Kidney epithelial cell (primary cell): ENCODE data around the gene TEX30. TPM values are rescaled to one million over a fixed set of nuclear protein-coding genes. Genes with fewer than 3 reads are reported as not detected.

Experiments
- DNase-seq: peaks from one replicate; pipeline ENCODE4 v3.0.0-alpha.2; 2010; ENCODE audit warnings: low read depth
- H3K27me3 ChIP-seq: 2 replicates; pipeline ENCODE4 v1.6.0; 2011; ENCODE audit warnings: low read length; ENCODE audit not compliant: control insufficient read depth, insufficient read depth
- H3K36me3 ChIP-seq: 2 replicates; pipeline ENCODE4 v1.5.1; 2011; ENCODE audit warnings: low read length; ENCODE audit not compliant: control insufficient read depth, insufficient read depth
- H3K4me3 ChIP-seq: 2 replicates; pipeline ENCODE4 v1.5.1; 2011; ENCODE audit warnings: low read depth, mild to moderate bottlenecking, control low read depth, low read length
- CTCF ChIP-seq: IDR thresholded peaks from 2 replicates; pipeline ENCODE4 v1.5.1; 2011; ENCODE audit warnings: mild to moderate bottlenecking, moderate library complexity, low read length, control low read depth, inconsistent platforms; ENCODE audit not compliant: insufficient read depth, poor library complexity, severe bottlenecking
- total RNA-seq: library from RNA; depleted of rRNA; stranded (reverse); fragments of >200 nt; gene quantifications from 2 replicates; pipeline ENCODE4 v1.2.3, GENCODE V29; 2015

TEX30 gene
- total RNA-seq, 1 donor from 2014 or later: 18.6 TPM

- H3K27me3 ChIP-seq: no peaks in the 10 kb centered on the region
- peak overlapping the region; percentile 99 for H3K4me3 ChIP-seq
- no peaks in the 10 kb centered on the region for H3K36me3 ChIP-seq
- DNase-seq: no peak
- TF ChIP-seq CTCF: no peak
These were observed 26.0 kb upstream of the TEX30 start for GRCh38 chr13:102799426-102800144.

GRCh38 chr13:102798581-102799425 is 25.2 kb upstream of the TEX30 start, which contains the start of the genes BIVM and POGLUT2:
TSS of gene BIVM (plus strand) at chr13:102799119. CDS start at chr13:102807268, 8,149 bp downstream.
TSS of gene POGLUT2 (minus strand) at chr13:102798976. CDS start at chr13:102798670, 306 bp downstream.
- no peak for TF ChIP-seq CTCF
- no peaks in the 10 kb centered on the region for H3K36me3 ChIP-seq
- DNase-seq: peak; percentile 72
- no peaks in the 10 kb centered on the region for H3K27me3 ChIP-seq
- peak within 1 kb of the TSS; percentile 99 for H3K4me3 ChIP-seq

DNA sequence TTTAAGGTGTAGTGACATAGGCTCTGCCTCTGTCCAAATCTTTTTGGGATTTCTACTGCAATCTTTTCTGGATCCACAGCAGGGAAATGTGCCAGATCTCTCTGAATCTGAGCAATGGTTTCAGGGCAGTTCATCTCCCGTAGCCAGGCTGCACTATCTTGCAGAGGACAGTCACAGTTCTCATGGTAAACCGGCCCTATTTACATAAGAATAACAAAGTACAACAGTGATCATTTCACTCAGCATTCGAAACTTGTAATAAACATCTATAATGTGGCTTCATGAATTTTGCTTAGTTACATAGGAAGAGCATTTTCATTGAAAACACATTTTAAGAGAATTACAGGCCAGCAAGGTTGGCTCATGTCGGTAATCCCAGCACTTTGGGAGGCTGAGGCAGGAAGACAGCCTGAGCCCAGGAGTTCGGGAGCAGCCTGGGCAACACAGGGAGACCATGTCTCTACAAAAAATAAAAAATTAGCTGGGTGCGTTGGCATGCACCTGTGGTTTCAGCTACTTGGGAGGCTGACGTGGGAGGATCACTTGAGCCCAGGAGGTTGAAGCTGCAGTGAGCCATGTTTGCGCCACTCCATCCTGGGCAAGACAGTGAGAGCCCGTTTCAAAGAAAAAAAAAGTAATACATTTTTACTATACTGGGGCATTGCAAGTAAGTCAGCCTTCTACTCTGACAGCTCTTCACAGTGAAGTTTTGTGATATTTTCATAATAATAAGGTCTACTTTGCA is 20.2 kb upstream of the TEX30 start:
- no peaks in the 10 kb centered on the region for H3K27me3 ChIP-seq
- DNase-seq: no peak
- no peak overlapping the region for H3K4me3 ChIP-seq
- no peak for TF ChIP-seq CTCF
- no peaks in the 10 kb centered on the region for H3K36me3 ChIP-seq

DNA sequence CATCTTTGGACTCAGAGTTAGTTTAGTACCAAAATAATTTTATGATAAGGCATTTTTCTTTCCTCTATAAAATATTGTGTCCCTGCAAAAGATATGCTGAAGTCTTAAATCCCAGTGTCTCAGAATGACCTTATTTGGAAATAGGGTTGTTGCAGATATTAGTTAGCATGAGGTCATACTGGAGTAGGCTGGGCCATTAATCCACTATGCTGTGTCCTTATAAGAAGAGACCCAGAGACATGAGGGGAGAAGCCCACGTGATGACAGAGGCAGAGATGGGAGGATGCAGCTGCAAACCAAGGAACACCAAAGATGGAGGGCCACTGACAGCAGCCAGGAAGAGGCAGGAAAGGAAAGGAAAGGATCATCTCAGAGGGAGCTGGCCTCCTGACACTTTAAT is 18.8 kb upstream of the TEX30 start:
- no peak for TF ChIP-seq CTCF
- Histone ChIP-seq H3K36me3 (no peaks in the 10 kb centered on the region), H3K4me3 (no peak overlapping the region), H3K27me3 (no peaks in the 10 kb centered on the region)
- no peak for DNase-seq

- DNase-seq: no peak
- Histone ChIP-seq H3K4me3 (no peak overlapping the region), H3K36me3 (no peaks in the 10 kb centered on the region), H3K27me3 (no peaks in the 10 kb centered on the region)
- TF ChIP-seq CTCF: no peak
These were observed 15.1 kb upstream of the TEX30 start for GRCh38 chr13:102788683-102789082.
